ENCODE results near the gene PYROXD2.

DNA sequence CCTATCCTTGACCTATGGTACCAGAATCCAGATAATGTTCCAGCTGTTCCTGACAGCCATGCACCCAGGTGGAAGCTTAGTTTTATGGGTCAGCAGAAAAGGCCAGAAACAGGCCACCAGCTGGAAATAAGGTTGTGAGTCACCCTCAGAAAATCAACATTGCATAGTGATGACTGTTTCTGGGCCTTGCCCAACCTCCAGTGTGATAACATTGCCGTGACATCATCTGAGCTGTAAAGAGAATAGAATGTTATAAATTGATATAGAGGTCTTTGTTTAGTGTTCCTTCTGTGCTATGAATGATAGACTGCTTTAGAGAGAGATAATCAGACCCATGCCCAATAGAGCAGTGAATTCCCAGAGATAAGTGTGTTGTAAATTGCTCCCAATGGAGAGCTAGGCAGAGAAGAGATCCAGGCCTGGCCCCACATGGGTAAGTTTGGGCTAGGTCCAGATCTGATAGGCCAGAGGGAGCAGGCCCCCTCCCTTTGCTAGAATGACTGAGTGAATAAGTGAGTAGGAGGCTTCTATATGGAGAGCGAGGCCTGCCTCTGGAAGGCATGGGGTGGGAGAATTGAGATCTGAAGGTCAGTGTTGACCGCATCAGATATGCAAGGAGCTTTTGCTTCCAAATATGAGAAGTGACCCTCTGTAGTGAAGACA, 46.0 kb upstream of the PYROXD2 start:
- TF ChIP-seq, protein P1, sequence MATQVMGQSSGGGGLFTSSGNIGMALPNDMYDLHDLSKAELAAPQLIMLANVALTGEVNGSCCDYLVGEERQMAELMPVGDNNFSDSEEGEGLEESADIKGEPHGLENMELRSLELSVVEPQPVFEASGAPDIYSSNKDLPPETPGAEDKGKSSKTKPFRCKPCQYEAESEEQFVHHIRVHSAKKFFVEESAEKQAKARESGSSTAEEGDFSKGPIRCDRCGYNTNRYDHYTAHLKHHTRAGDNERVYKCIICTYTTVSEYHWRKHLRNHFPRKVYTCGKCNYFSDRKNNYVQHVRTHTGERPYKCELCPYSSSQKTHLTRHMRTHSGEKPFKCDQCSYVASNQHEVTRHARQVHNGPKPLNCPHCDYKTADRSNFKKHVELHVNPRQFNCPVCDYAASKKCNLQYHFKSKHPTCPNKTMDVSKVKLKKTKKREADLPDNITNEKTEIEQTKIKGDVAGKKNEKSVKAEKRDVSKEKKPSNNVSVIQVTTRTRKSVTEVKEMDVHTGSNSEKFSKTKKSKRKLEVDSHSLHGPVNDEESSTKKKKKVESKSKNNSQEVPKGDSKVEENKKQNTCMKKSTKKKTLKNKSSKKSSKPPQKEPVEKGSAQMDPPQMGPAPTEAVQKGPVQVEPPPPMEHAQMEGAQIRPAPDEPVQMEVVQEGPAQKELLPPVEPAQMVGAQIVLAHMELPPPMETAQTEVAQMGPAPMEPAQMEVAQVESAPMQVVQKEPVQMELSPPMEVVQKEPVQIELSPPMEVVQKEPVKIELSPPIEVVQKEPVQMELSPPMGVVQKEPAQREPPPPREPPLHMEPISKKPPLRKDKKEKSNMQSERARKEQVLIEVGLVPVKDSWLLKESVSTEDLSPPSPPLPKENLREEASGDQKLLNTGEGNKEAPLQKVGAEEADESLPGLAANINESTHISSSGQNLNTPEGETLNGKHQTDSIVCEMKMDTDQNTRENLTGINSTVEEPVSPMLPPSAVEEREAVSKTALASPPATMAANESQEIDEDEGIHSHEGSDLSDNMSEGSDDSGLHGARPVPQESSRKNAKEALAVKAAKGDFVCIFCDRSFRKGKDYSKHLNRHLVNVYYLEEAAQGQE (IDR thresholded peaks at IDR 0.05; ENCODE audit: low read depth): no peak
- TF ChIP-seq USF1 (IDR thresholded peaks at IDR 0.05) (no peak), YY1 (IDR thresholded peaks at IDR 0.05; ENCODE audit: low read depth) (no peak), FOXM1 (IDR thresholded peaks at IDR 0.05; ENCODE audit: borderline replicate concordance, low read depth) (no peak), NFIC (IDR thresholded peaks at IDR 0.05) (peak; percentile 33; the same call in 1 of the 2 replicates), EP300 (IDR thresholded peaks at IDR 0.05; ENCODE audit: borderline replicate concordance) (peak; percentile 53; the same call in 1 of the 2 replicates), RAD21 (IDR thresholded peaks at IDR 0.05; ENCODE audit: low read depth) (no peak), TAF1 (IDR thresholded peaks at IDR 0.05; ENCODE audit: low read depth) (no peak)
- TF ChIP-seq, protein P2, sequence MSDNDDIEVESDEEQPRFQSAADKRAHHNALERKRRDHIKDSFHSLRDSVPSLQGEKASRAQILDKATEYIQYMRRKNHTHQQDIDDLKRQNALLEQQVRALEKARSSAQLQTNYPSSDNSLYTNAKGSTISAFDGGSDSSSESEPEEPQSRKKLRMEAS (IDR thresholded peaks at IDR 0.05): no peak
